GM12864 (cell line): Measurements from ENCODE around the gene BRMS1.

Experiments
- DNase-seq: peaks from one replicate; pipeline ENCODE4 v3.0.0-alpha.2; 2011; ENCODE audit warnings: low read depth
- H3K4me3 ChIP-seq: 2 replicates; pipeline ENCODE4 v1.5.1; 2011; ENCODE audit warnings: mild to moderate bottlenecking, low read depth, low read length, control low read depth
- TF ChIP-seq, protein P1 (sequence below): IDR thresholded peaks from 2 replicates; pipeline ENCODE4 v1.5.1; 2011; ENCODE audit warnings: low read depth, mild to moderate bottlenecking, moderate library complexity, low read length, control low read depth, inconsistent platforms; ENCODE audit errors: missing control alignments

Gene BRMS1

DNA sequence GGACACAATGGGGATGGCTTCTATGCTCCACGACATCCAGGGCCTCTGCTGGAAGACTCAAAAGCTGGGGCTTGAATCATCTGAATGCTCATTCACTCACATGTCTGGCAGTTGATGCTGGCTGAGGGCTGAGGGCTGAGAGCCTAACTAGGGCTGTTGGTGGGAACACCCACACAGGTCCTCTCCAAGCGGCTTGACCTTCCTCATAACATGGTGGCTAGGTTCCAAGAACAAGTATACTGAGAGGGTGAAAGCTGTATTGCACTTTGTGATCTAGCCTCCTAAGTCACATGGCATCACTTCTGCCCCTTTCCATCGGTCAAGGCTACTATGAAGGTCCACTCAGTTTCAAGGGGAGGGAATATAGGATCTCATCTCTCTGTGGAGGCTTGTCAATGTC lies 45.7 kb downstream of the BRMS1 start:
- TF ChIP-seq, protein P1, sequence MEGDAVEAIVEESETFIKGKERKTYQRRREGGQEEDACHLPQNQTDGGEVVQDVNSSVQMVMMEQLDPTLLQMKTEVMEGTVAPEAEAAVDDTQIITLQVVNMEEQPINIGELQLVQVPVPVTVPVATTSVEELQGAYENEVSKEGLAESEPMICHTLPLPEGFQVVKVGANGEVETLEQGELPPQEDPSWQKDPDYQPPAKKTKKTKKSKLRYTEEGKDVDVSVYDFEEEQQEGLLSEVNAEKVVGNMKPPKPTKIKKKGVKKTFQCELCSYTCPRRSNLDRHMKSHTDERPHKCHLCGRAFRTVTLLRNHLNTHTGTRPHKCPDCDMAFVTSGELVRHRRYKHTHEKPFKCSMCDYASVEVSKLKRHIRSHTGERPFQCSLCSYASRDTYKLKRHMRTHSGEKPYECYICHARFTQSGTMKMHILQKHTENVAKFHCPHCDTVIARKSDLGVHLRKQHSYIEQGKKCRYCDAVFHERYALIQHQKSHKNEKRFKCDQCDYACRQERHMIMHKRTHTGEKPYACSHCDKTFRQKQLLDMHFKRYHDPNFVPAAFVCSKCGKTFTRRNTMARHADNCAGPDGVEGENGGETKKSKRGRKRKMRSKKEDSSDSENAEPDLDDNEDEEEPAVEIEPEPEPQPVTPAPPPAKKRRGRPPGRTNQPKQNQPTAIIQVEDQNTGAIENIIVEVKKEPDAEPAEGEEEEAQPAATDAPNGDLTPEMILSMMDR = no peak
- DNase-seq = no peak
- H3K4me3 ChIP-seq = no peak overlapping the region

DNA sequence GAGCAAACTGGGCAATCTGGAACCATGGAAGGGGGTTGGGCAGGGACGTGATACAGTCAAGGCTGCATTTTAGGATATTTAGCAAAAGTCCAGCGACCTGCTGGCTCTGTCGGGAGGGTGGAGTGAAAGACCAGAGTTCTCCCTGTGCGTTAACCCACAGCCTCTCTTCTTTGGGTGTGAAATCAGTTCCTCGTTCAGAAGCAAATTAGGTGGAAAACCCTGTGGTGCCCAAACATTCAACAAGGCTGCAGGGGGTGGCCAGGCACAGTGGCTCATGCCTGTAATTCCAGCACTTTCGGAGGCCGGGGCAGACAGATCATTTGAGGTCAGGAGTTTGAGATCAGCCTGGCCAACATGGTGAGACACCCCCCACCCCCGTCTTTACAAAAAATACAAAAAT lies 47.3 kb downstream of the BRMS1 start:
- no peak for DNase-seq
- TF ChIP-seq, protein P1 = no peak
- no peak overlapping the region for H3K4me3 ChIP-seq

- no peak overlapping the region for H3K4me3 ChIP-seq
- TF ChIP-seq, protein P1 = no peak
Measured at GRCh38 chr11:66294626-66295620, 50.0 kb downstream of the BRMS1 start.

GRCh38 chr11:66293777-66294625 lies 50.9 kb downstream of the BRMS1 start:
- DNase-seq = no peak
- no peak overlapping the region for H3K4me3 ChIP-seq
- TF ChIP-seq, protein P1 = no peak

More at GRCh38 chr11:66294626-66295620, 50.0 kb downstream of the BRMS1 start:
- DNase-seq = no peak

DNA sequence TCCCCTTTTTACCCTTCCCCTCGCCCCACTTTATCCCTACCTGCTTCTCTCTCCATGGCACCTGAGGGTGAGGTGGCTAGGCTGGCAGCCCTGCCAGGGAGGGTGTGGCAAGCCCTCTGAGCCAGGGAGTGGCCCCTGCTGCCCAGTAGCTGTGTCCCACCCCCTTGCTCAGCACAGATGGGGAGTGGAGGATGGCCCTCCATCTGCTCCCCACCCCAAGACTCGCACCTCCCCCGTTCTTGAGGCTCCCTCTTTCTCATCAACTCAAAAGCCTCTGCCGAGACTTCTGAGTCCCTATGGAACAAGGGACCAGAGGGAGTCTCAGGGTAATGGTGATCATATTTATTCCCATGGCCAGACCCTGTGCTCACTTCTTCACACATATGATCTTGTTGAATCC lies 51.6 kb downstream of the BRMS1 start:
- TF ChIP-seq, protein P1 = no peak
- H3K4me3 ChIP-seq = no peak overlapping the region
- no peak for DNase-seq

DNA sequence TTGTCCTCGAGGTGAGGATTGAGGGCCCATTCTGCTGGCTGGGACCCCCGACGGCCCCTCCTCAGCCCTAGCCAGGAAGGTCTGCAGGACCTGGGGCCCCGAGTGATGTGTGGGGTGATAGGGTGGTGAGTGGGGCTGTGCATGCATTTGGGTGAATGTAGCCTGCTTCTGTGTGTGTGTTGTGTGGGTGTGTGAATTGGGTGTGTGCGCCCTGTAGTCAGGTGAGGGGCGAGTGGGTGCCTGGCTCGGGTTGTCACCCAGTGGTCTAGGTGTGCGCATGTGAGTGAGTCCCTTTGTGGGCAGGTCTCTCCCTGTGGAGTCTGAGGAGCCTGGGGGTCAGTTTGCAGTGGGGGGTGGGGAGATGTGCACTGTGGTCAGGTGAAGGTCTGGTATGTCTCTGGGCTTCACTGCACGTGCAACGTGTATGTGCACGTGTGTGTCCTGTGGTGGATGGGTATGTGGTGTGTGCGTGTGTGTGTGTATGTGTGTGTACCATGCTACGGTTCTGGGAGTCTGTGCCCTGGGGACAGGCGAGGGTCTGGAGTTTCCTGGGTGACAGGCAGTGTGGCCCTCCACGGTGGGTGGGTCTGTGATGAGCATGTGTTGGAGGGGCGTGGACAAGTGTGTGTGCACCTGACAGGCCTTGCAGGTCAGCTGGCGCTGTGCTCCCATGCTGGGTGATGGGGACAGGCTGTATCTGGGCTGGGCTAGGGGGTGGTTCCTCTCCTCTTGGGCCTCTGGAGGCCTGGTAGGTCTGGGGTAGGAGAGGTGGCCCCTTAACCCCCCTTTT lies 52.2 kb downstream of the BRMS1 start:
- no peak overlapping the region for H3K4me3 ChIP-seq
- DNase-seq = no peak
- TF ChIP-seq, protein P1 = no peak
